Lung (tissue), 12 donors: ENCODE results near the gene FNDC10. TPM values are rescaled to one million over a fixed set of nuclear protein-coding genes. Genes with fewer than 3 reads are reported as not detected.

Source experiments
- ATAC-seq: fragments of 200-7000 bp; cut with Tn5 transposase; one replicate; pipeline ENCODE4 v1.9.1; 2020; ENCODE audit warnings: moderate number of reproducible peaks; ENCODE audit not compliant: insufficient read depth, low FRiP score
- DNase-seq, 3 donors: peaks; one replicate each; pipeline ENCODE4 v3.0.0-alpha.2; 2013 to 2017
- H3K27ac ChIP-seq, 2 donors: one replicate each; pipeline ENCODE4 v1.5.1; 2013; ENCODE audit warnings: mild to moderate bottlenecking in 2 of 2, moderate library complexity in 2 of 2, control low read depth in 1 of 2, inconsistent platforms in 1 of 2, low read depth in 1 of 2, low read length in 1 of 2
- H3K27me3 ChIP-seq, 3 donors: one replicate each; pipeline ENCODE4 v1.5.1; 2013; ENCODE audit warnings: low read length in 2 of 3; ENCODE audit not compliant: control insufficient read depth in 3 of 3, insufficient read depth in 3 of 3
- H3K36me3 ChIP-seq, 4 donors: one replicate each; pipeline ENCODE4 v1.5.1; 2013; ENCODE audit warnings: low read length in 4 of 4, mild to moderate bottlenecking in 1 of 4, moderate library complexity in 1 of 4; ENCODE audit not compliant: control insufficient read depth in 4 of 4, insufficient read depth in 4 of 4
- H3K4me1 ChIP-seq, 5 donors: one replicate each; pipeline ENCODE4 v1.5.1; 2013; ENCODE audit warnings: low read length in 5 of 5, mild to moderate bottlenecking in 2 of 5, moderate library complexity in 1 of 5; ENCODE audit not compliant: control insufficient read depth in 5 of 5, insufficient read depth in 5 of 5
- H3K4me3 ChIP-seq: one replicate; pipeline ENCODE4 v1.5.1; 2013; ENCODE audit warnings: mild to moderate bottlenecking, control low read depth, moderate library complexity
- H3K9ac ChIP-seq, 2 donors: one replicate each; pipeline ENCODE4 v1.5.1; 2013; ENCODE audit warnings: low read length in 2 of 2, control low read depth in 1 of 2; ENCODE audit not compliant: insufficient read depth in 1 of 2
- H3K9me3 ChIP-seq, 4 donors: one replicate each; pipeline ENCODE4 v1.5.1; 2013; ENCODE audit warnings: low read length in 3 of 4, mild to moderate bottlenecking in 1 of 4, moderate library complexity in 1 of 4; ENCODE audit not compliant: control insufficient read depth in 4 of 4, insufficient read depth in 3 of 4
- WGBS, 2 donors: extraction: QIAGEN DNeasy Blood & Tissue Kit; methylation state at CpG; one replicate each; pipeline ENCODE4 v1.1.7; 2013; 5-methylcytosine and 5-hydroxymethylcytosine counted together
- polyA plus RNA-seq, 2 donors: library from polyadenylated mRNA; stranded (reverse); fragments of 200-250 nt; gene quantifications; one replicate each; pipeline ENCODE4 v1.2.1, GENCODE V29; 2013
- total RNA-seq, 2 donors: library from RNA; depleted of rRNA in 1 of 2; stranded (reverse); fragments of >200 nt in 1 of 2; gene quantifications; one replicate each; pipeline ENCODE4 v1.2.1, GENCODE V29; 2014 to 2021
- TF ChIP-seq, protein P1 (sequence below): IDR thresholded peaks from 2 replicates; pipeline ENCODE4 v1.5.1; 2012; ENCODE audit warnings: mild to moderate bottlenecking; ENCODE audit errors: control extremely low read depth, extremely low read depth
- donor health status: control.
- donor health status: control.
- donor health status: Bipolar disorder and iron deficiency.
- donor health status: healthy.
- donor health status: DM: yes; HTN: yes; CAD: no.

FNDC10 gene
- total and polyA plus RNA-seq, 4 donors, result 0.40 to 12.8 (median 6.6) TPM

DNA sequence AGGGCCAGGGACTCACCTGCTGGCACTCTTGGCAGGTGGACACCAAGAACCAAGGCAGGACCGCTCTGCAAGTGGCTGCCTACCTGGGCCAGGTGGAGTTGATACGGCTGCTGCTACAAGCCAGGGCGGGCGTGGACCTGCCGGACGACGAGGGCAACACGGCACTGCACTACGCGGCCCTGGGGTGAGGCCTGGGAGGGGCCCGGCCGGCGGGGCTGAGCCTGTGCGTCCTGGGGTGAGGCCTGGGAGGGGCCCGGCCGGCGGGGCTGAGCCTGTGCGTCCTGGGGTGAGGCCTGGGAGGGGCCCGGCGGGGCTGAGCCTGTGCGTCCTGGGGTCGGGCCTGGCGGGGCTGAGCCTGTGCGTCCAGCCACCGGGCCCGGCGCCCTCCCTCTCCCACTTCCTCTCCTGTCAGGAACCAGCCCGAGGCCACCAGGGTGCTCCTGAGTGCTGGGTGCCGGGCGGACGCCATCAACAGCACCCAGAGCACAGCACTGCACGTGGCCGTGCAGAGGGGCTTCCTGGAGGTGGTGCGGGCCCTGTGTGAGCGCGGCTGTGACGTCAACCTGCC is 27.4 kb upstream of the FNDC10 start:
- Histone ChIP-seq H3K9me3 (peaks cover 0 to 4% (median 0%) of the 10 kb centered on the region in 4 donors), H3K36me3 (peaks cover 0 to 21% (median 9%) of the 10 kb centered on the region in 4 donors), H3K27ac (no peak overlapping the region), H3K9ac (no peak overlapping the region), H3K4me1 (peaks cover 0 to 9% (median 0%) of the 10 kb centered on the region in 5 donors), H3K27me3 (peaks cover 0 to 5% (median 0%) of the 10 kb centered on the region in 3 donors), H3K4me3 (no peak overlapping the region)
- no peak for DNase-seq
- no peak for ATAC-seq
- TF ChIP-seq, protein P1, sequence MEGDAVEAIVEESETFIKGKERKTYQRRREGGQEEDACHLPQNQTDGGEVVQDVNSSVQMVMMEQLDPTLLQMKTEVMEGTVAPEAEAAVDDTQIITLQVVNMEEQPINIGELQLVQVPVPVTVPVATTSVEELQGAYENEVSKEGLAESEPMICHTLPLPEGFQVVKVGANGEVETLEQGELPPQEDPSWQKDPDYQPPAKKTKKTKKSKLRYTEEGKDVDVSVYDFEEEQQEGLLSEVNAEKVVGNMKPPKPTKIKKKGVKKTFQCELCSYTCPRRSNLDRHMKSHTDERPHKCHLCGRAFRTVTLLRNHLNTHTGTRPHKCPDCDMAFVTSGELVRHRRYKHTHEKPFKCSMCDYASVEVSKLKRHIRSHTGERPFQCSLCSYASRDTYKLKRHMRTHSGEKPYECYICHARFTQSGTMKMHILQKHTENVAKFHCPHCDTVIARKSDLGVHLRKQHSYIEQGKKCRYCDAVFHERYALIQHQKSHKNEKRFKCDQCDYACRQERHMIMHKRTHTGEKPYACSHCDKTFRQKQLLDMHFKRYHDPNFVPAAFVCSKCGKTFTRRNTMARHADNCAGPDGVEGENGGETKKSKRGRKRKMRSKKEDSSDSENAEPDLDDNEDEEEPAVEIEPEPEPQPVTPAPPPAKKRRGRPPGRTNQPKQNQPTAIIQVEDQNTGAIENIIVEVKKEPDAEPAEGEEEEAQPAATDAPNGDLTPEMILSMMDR, result no peak
- WGBS, 2 donors, result 82 to 95% methylated on average over 21 to 37 of the region's 37 CpGs

DNA sequence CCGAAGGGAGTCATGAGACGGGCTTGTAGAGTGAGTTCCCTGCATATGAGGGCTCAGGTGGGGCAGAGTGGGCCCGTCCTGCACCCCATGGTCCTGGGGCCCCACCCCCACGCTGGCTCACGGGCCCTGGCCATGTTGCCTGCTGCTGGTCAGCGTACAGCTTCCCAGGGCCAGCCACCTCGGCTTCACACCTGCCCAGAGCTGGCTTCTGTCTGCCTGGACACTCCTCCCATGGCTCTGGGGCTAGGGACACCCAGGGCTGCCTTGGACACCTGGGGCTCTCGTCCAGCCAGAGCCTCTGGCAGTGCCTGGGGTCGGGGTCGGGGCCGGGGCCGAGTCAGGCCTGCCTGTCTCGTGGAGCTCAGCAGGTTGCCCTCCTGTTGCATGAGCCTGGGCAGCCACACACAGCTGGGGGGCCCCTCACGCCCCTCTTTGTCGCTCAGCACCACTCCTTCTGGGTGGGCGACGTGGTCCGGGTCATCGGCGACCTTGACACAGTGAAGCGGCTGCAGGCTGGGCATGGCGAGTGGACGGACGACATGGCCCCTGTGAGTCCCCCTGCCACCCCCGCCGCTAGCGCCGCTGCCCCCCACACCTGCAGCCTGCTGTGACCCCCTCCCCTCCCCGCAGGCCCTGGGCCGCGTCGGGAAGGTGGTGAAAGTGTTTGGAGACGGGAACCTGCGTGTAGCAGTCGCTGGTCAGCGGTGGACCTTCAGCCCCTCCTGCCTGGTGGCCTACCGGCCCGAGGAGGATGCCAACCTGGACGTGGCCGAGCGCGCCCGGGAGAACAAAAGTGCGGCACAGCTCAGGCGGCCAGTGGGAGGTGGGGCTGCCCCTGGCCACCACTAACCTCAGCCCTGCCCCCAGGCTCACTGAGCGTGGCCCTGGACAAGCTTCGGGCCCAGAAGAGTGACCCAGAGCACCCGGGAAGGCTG is 26.5 kb upstream of the FNDC10 start:
- Histone ChIP-seq H3K4me1 (peaks cover 0 to 9% (median 0%) of the 10 kb centered on the region in 5 donors), H3K27me3 (peaks cover 0 to 5% (median 0%) of the 10 kb centered on the region in 3 donors), H3K36me3 (peaks cover 0 to 21% (median 9%) of the 10 kb centered on the region in 4 donors), H3K9me3 (peaks cover 0 to 4% (median 0%) of the 10 kb centered on the region in 4 donors), H3K4me3 (no peak overlapping the region), H3K9ac (no peak overlapping the region), H3K27ac (no peak overlapping the region)
- no peak for DNase-seq
- TF ChIP-seq, protein P1, result no peak
- 94 to 97% methylated on average over 45 to 48 of the region's 48 CpGs for WGBS, 2 donors
- no peak for ATAC-seq

DNA sequence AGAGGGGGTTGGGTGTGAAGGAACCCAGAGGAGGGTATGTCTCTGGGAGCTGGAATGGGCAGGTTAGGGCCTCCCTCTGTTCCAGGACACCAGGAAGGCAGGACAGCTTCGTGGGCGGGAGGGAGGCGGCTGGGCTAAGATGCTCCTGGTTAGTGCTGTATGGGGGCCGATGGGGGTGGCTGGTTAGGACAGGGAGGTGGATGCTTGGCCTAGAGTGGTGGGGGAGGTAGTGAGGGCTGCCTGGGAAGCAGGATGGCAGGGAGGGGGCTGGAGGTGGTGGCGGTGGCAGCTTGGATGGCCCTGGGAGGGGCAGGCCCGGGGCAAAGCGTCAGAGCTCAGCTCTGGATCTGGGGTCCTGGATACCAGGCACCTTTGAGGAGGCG is 25.9 kb upstream of the FNDC10 start:
- peaks cover 0 to 4% (median 0%) of the 10 kb centered on the region in 4 donors for H3K9me3 ChIP-seq
- H3K36me3 ChIP-seq, result peaks cover 0 to 21% (median 9%) of the 10 kb centered on the region in 4 donors
- H3K9ac ChIP-seq, result no peak overlapping the region
- no peak overlapping the region for H3K4me3 ChIP-seq
- DNase-seq (no peak), ATAC-seq (no peak)
- peaks cover 0 to 9% (median 0%) of the 10 kb centered on the region in 5 donors for H3K4me1 ChIP-seq
- H3K27ac ChIP-seq, result no peak overlapping the region
- TF ChIP-seq, protein P1, result no peak
- peaks cover 0 to 3% (median 0%) of the 10 kb centered on the region in 3 donors for H3K27me3 ChIP-seq
- 95 to 99% methylated on average over 8 of the region's 8 CpGs for WGBS, 2 donors
